Kidney epithelial cell (primary cell): Measurements from ENCODE around the gene MPPE1. TPM values are rescaled to one million over a fixed set of nuclear protein-coding genes. Genes with fewer than 3 reads are reported as not detected.
A peak's percentile ranks its signal among the peaks of the same experiment; 100 is the strongest.
"Not testable (repeated sequence)": the region's sequence is repeated elsewhere in the genome, so short reads cannot be mapped to it uniquely, and the experiment has no call there.

ENCODE experiments used
- DNase-seq: peaks from one replicate; pipeline ENCODE4 v3.0.0-alpha.2; 2010; ENCODE audit warnings: low read depth
- H3K27me3 ChIP-seq: 2 replicates; pipeline ENCODE4 v1.6.0; 2011; ENCODE audit warnings: low read length; ENCODE audit not compliant: control insufficient read depth, insufficient read depth
- H3K36me3 ChIP-seq: 2 replicates; pipeline ENCODE4 v1.5.1; 2011; ENCODE audit warnings: low read length; ENCODE audit not compliant: control insufficient read depth, insufficient read depth
- H3K4me3 ChIP-seq: 2 replicates; pipeline ENCODE4 v1.5.1; 2011; ENCODE audit warnings: low read depth, mild to moderate bottlenecking, control low read depth, low read length
- total RNA-seq: library from RNA; depleted of rRNA; stranded (reverse); fragments of >200 nt; gene quantifications from 2 replicates; pipeline ENCODE4 v1.2.3, GENCODE V29; 2015
- TF ChIP-seq, protein P1 (sequence below): IDR thresholded peaks from 2 replicates; pipeline ENCODE4 v1.5.1; 2011; ENCODE audit warnings: mild to moderate bottlenecking, moderate library complexity, low read length, control low read depth, inconsistent platforms; ENCODE audit not compliant: insufficient read depth, poor library complexity, severe bottlenecking

The MPPE1 gene
- total RNA-seq, 1 donor from 2014 or later, result 26.6 TPM

DNA sequence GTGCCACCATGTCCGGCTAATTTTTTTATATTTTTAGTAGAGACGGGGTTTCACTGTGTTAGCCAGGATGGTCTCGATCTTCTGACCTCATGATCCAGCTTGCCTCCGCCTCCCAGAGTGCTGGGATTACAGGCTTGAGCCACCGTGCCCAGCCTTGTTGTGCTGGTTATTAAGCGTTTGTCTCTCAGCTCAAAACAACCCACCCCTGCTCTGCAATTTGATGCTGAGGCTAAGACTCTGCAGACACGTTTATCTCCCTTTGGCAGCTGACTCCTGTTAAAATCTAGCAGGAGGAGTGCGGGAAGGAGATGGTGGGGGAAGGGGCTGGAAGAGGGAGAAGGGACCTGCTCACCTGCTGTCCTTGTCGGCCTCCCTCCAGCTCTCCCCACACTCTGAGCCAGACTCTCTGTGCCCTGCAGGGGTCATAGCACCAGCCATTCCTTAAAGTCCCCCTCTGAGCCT lies 43.3 kb upstream of the MPPE1 start:
- Histone ChIP-seq H3K27me3 (no peaks in the 10 kb centered on the region), H3K36me3 (no peaks in the 10 kb centered on the region), H3K4me3 (no peak overlapping the region)
- no peak for DNase-seq
- TF ChIP-seq, protein P1, sequence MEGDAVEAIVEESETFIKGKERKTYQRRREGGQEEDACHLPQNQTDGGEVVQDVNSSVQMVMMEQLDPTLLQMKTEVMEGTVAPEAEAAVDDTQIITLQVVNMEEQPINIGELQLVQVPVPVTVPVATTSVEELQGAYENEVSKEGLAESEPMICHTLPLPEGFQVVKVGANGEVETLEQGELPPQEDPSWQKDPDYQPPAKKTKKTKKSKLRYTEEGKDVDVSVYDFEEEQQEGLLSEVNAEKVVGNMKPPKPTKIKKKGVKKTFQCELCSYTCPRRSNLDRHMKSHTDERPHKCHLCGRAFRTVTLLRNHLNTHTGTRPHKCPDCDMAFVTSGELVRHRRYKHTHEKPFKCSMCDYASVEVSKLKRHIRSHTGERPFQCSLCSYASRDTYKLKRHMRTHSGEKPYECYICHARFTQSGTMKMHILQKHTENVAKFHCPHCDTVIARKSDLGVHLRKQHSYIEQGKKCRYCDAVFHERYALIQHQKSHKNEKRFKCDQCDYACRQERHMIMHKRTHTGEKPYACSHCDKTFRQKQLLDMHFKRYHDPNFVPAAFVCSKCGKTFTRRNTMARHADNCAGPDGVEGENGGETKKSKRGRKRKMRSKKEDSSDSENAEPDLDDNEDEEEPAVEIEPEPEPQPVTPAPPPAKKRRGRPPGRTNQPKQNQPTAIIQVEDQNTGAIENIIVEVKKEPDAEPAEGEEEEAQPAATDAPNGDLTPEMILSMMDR, result no peak

DNA sequence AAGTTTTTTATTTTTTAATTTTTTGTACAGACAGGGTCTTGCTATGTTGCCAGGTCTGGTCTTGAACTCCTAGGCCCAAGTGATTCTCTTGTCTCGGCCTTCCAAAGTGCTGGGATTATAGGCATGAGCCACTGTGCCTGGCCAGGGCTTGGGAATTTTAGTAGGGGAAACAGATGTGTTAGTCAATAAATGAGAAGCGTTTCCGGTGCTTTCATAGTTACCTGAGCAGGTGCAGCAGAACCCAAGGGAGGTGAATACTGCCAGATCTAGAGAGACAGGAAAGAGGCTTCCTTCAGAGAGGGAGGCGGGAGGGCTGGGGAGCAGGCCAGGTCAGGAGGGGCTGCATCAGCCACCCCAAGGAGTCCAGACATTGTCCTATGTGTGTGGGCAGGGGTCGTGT lies 42.7 kb upstream of the MPPE1 start:
- TF ChIP-seq, protein P1, result no peak
- DNase-seq, result no peak

DNA sequence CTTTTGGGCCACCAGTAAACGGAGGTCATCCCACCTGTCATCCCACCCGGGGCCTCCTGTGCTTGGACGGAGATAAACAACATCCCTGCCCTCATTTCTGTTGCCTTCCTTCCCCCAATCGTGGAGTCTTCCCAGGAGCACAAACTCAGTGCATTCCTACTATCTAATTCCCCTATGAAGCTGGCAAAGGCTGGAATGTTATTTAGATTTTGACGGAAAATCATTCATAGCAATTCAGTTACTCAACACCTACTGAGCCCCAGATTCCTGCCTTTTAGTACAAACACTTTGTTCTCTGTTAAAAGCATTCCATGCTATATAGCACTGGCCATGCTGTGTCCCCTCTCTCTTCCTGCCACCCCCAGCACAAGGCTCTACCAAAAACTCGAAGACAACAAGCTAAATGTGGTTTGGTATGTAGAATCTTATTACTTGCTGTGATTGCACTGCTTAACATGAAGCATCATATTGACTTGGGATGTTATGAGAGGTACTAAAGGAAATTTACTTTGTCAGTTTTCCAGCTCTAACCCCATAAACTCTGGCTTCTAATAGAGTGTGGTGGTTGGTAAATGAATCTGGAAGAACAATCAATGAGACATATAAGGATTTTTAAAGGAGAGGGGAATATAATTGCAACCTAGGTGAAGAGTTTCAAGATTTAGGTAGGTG lies 40.9 kb upstream of the MPPE1 start:
- DNase-seq, result no peak
- Histone ChIP-seq H3K27me3 (no peaks in the 10 kb centered on the region), H3K36me3 (no peaks in the 10 kb centered on the region), H3K4me3 (no peak overlapping the region)
- TF ChIP-seq, protein P1, result no peak

More for the DNA sequence above, 42.7 kb upstream of the MPPE1 start:
- Histone ChIP-seq H3K4me3 (no peak overlapping the region), H3K27me3 (no peaks in the 10 kb centered on the region), H3K36me3 (no peaks in the 10 kb centered on the region)

DNA sequence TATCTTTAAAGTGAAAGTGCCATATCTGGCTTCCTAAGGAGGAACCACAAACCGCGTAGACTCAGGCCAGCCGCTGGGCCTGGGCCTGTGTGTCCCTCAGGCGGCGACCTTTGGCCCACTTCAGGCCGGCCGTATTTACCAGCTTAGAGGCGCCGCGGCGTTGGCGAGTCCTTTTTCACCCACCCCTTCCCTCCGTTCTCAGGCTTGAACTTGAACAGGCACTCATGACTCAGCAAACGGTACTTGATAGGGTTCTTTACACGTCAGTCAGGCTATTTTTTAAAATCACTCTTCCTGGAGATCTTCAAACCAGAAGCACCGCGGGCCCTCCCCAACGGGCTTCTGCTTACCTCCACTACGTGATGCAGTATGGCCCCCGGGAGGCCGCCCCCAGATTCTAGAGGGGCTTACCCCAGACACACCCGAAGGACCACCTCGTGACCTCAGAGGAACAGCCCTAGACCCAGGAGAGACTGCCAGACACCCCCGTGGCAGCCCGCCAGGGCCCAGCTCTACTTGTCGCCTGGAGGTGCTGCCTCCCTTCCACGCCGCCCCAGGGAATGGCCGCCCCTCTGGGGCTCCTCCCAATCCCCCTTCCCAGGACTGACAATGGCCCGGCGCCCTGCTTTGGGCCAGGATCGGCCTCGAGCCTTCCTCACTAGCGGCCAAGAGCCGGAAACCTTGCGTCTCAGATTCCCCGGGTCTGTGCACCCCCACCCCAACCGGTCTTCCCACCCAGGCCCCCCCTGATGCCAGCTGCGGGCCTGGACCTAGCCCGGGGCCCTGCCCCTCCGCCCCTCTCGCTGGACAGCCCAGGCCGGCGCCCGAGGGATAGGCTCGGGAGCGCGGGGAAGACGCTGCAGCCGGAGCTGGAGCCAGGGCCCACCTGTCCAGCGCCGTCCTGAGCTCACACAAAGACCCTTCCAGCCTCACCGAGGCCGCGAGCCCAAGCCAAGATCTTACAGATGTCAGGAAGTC lies 39.4 kb upstream of the MPPE1 start:
- TF ChIP-seq, protein P1, result no peak
- H3K27me3 ChIP-seq, result no peaks in the 10 kb centered on the region
- peak; percentile 93 for DNase-seq
- H3K4me3 ChIP-seq, result peak overlapping the region; percentile 34
- no peaks in the 10 kb centered on the region for H3K36me3 ChIP-seq

DNA sequence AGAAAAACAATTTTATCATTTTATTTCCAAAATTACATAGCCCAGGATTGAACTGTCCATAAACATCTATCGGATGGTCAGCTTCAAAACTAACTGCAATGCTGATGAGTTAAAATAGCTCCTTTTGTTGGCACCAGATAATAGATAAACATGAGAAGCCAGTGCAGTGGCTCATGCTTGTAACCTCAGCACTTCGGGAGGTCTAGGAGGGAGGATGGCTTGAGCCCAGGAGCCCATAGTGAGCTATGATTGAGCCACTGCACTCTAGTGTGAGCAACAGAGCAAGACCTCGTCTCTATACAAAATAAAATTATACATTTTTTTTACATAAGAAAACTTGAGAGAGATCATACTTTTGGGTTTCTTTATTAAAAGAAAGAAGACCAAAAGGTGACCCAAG lies 38.6 kb upstream of the MPPE1 start:
- no peak for DNase-seq
- TF ChIP-seq, protein P1, result no peak
- no peaks in the 10 kb centered on the region for H3K36me3 ChIP-seq
- no peaks in the 10 kb centered on the region for H3K27me3 ChIP-seq
- H3K4me3 ChIP-seq, result no peak overlapping the region

DNA sequence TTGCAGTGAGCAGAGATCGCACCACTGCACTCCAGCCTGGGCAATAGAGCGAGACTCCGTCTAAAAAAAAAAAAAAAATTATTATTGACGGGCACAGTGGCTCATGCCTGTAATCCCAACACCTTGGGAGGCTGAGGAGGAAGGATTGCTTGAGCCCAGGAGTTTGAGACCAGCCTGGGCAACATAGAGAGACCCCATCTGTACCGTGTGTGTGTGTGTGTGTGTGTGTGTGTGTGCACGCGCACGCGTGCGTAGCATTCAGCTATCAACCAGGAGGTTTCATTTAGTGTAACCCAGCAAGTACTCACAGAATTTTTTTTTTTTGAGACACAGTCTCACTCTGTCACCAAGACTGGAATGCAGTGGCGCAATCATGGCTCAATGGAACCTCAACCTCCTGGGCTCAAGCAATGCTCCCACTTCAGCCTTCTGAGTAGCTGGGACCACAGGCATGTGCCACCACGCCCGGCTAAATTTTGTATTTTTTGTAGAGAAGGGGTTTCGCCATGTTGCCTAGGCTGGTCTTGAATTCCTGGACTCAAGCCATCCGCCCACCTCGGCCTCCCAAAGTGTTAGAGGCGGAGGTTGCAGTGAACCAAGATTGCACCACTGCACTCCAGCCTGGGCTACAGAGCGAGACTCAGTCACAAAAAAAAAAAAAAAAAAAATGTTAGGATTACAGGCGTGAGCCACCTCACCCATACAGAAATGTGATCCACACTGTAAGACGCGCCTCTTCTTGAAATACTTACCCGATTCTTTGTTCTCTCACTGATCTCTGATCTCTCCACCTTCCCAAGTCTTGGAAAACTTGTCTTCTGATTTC lies 37.9 kb upstream of the MPPE1 start:
- H3K4me3 ChIP-seq, H3K27me3 ChIP-seq, DNase-seq: not testable (repeated sequence)

More for the DNA sequence above, 37.9 kb upstream of the MPPE1 start:
- H3K36me3 ChIP-seq, result not testable (repeated sequence)
